A549 (cell line): Measurements from ENCODE around the gene GAS6. TPM values are rescaled to one million over a fixed set of nuclear protein-coding genes. Genes with fewer than 3 reads are reported as not detected.

Experiments used
- ATAC-seq, 2 experiments: fragments of 200-7000 bp in 1 of 2; fragments of >200 bp in 1 of 2; cut with Nextera tagmentation in 1 of 2; cut with Tn5 transposase in 1 of 2; 3 replicates each; pipeline versions ENCODE4 v1.8.0 to v1.9.1; 2018 to 2020; ENCODE audit warnings: mild to moderate bottlenecking in 1 of 2, moderate library complexity in 1 of 2
- CTCF ChIA-PET: fragments of 300-600 bp; sonication (Branson Sonifier 250); formaldehyde crosslinking; extraction: SDS; loops from one replicate; lab custom pipeline; 2021; ENCODE audit warnings: antibody characterized with exemption, inconsistent platforms; lab: Yijun Ruan, JAX
- POLR2A ChIA-PET: fragments of 350-600 bp; formaldehyde crosslinking; extraction: SDS; loops from one replicate; lab custom pipeline; 2021; ENCODE audit warnings: antibody characterized with exemption, inconsistent platforms; lab: Yijun Ruan, JAX
- DNase-seq, 2 experiments: peaks; one replicate each; pipeline versions ENCODE4 v3.0.0 to v3.0.0-alpha.2; 2011 to 2016; ENCODE audit warnings: low read depth in 1 of 2, low spot score in 1 of 2
- FAIRE-seq: peaks from 2 replicates; lab custom pipeline; 2011; peaks lifted over from hg19 to GRCh38; lab: Jason Lieb, UNC
- H3K27ac ChIP-seq, 2 experiments: fragments of >200 bp; sonication (Bioruptor Twin); formaldehyde crosslinking; 3 replicates each; pipeline ENCODE4 v1.5.1; 2016 to 2017
- H3K4me1 ChIP-seq: fragments of >200 bp; sonication (Bioruptor Twin); formaldehyde crosslinking; 3 replicates; pipeline ENCODE4 v1.6.1; 2016
- H3K4me2 ChIP-seq: fragments of >200 bp; sonication (Bioruptor Twin); formaldehyde crosslinking; 3 replicates; pipeline ENCODE4 v1.6.1; 2016
- H3K4me3 ChIP-seq: fragments of >200 bp; sonication (Bioruptor Twin); formaldehyde crosslinking; 3 replicates; pipeline ENCODE4 v1.5.1; 2016
- H3K9me3 ChIP-seq: fragments of >200 bp; sonication (Bioruptor Twin); formaldehyde crosslinking; 3 replicates; pipeline ENCODE4 v1.6.1; 2016
- CBX2 ChIP-seq: fragments of 200-600 bp; sonication (generic); IDR thresholded peaks from 2 replicates; pipeline ENCODE4 v1.6.1; 2016; ENCODE audit warnings: low read depth, mild to moderate bottlenecking, borderline replicate concordance
- CBX8 ChIP-seq: fragments of 200-600 bp; sonication (generic); IDR thresholded peaks from 2 replicates; pipeline ENCODE4 v1.6.1; 2016
- CHD4 ChIP-seq: fragments of 200-600 bp; sonication (generic); IDR thresholded peaks from 2 replicates; pipeline ENCODE4 v1.6.1; 2016; ENCODE audit warnings: antibody characterized with exemption, mild to moderate bottlenecking, borderline replicate concordance
- EHMT2 ChIP-seq: fragments of 200-600 bp; sonication (generic); IDR thresholded peaks from 2 replicates; pipeline ENCODE4 v1.6.1; 2016; ENCODE audit warnings: antibody characterized with exemption, low read depth, mild to moderate bottlenecking, moderate library complexity
- FOSL2 ChIP-seq, 2 experiments: fragments of 450-650 bp in 1 of 2; fragments of >200 bp in 1 of 2; sonication (Bioruptor Twin) in 1 of 2; formaldehyde crosslinking; IDR thresholded peaks; 2 replicates each; pipeline versions ENCODE4 v1.5.0 to v1.6.1; 2016 to 2020; ENCODE audit warnings: mild to moderate bottlenecking in 1 of 2, moderate library complexity in 1 of 2
- HOXB13 ChIP-seq: fragments of 250-450 bp; sonication (Bioruptor Pico); IDR thresholded peaks from 2 replicates; pipeline ENCODE4 v1.5.0; 2020; ENCODE audit warnings: low read depth, mild to moderate bottlenecking, moderate library complexity
- JUN ChIP-seq, 2 experiments: fragments of >200 bp; sonication (Bioruptor Twin); formaldehyde crosslinking; IDR thresholded peaks; 2 replicates in 1 of 2; 3 replicates in 1 of 2; pipeline ENCODE4 v1.6.1; 2016 to 2017
- JUNB ChIP-seq: fragments of >200 bp; sonication (Bioruptor Twin); formaldehyde crosslinking; IDR thresholded peaks from 2 replicates; pipeline ENCODE4 v1.6.1; 2016
- KDM1A ChIP-seq: fragments of 200-600 bp; sonication (generic); IDR thresholded peaks from 2 replicates; pipeline ENCODE4 v1.6.1; 2016; ENCODE audit warnings: low read depth, mild to moderate bottlenecking
- NR3C1 ChIP-seq: fragments of >200 bp; sonication (Bioruptor Twin); formaldehyde crosslinking; IDR thresholded peaks from 3 replicates; pipeline ENCODE4 v1.6.1; 2017
- PHF8 ChIP-seq: fragments of 200-600 bp; sonication (generic); IDR thresholded peaks from 2 replicates; pipeline ENCODE4 v1.6.1; 2016; ENCODE audit warnings: low read depth, mild to moderate bottlenecking, antibody characterized with exemption, moderate library complexity, borderline replicate concordance
- POLR2A ChIP-seq: IDR thresholded peaks from 2 replicates; pipeline ENCODE4 v1.6.1; 2012; ENCODE audit warnings: mild to moderate bottlenecking, low read length
- POLR2AphosphoS2 ChIP-seq: conservative IDR thresholded peaks from 2 replicates; pipeline ENCODE4 v1.6.1; 2012; ENCODE audit warnings: low read length, improper control_type of control experiment, inconsistent platforms
- ZNF302 ChIP-seq: fragments of 250-450 bp; sonication (Bioruptor Pico); IDR thresholded peaks from 2 replicates; pipeline ENCODE4 v1.9.0; 2021; ENCODE audit warnings: inconsistent platforms, mild to moderate bottlenecking, moderate library complexity
- WGBS: methylation state at CpG from one replicate; pipeline ENCODE4 v1.1.6; 2017; ENCODE audit errors: missing lambda C conversion rate; 5-methylcytosine and 5-hydroxymethylcytosine counted together
- polyA plus RNA-seq, 4 experiments: library from polyadenylated mRNA; depleted of rRNA in 3 of 4; stranded (reverse); fragments of >200 nt; fragmentation: RNase III in 1 of 4; extraction: RNeasy Plus Mini Kit Qiagen cat#74134 plus additional on column Dnase treatment in 1 of 4; gene quantifications; 2 replicates in 3 of 4; 3 replicates in 1 of 4; pipeline ENCODE4 v1.2.3, GENCODE V29; 2011 to 2017
- TF ChIP-seq, protein P1 (sequence below): fragments of >200 bp; sonication (Bioruptor Twin); formaldehyde crosslinking; IDR thresholded peaks from 3 replicates; pipeline ENCODE4 v1.5.1; 2016
- TF ChIP-seq, protein P2 (sequence below): IDR thresholded peaks from 2 replicates; pipeline ENCODE4 v1.6.1; 2012
- TF ChIP-seq, protein P3 (sequence below): fragments of 450-650 bp; IDR thresholded peaks from 2 replicates; pipeline ENCODE4 v1.6.1; 2014; ENCODE audit warnings: antibody characterized with exemption
- TF ChIP-seq, protein P4 (sequence below): fragments of 200-600 bp; sonication (generic); IDR thresholded peaks from 2 replicates; pipeline ENCODE4 v1.6.1; 2016; ENCODE audit warnings: antibody characterized with exemption, mild to moderate bottlenecking, moderate library complexity
- TF ChIP-seq, protein P5 (sequence below): fragments of >200 bp; sonication (Bioruptor Twin); formaldehyde crosslinking; IDR thresholded peaks from 2 replicates; pipeline ENCODE4 v1.6.1; 2016
- TF ChIP-seq, protein P6 (sequence below): IDR thresholded peaks from 2 replicates; pipeline ENCODE4 v1.6.1; 2012; ENCODE audit warnings: low read depth, borderline replicate concordance
- TF ChIP-seq, protein P7 (sequence below): fragments of 250-450 bp; sonication (Bioruptor Pico); IDR thresholded peaks from 2 replicates; pipeline ENCODE4 v1.5.0; 2020; ENCODE audit warnings: low read depth, mild to moderate bottlenecking, moderate library complexity
- TF ChIP-seq, protein P8 (sequence below): IDR thresholded peaks from 2 replicates; pipeline ENCODE4 v1.6.1; 2012

Gene GAS6
- polyA plus RNA-seq, 2 of the 4 experiments (the other 2 are of a cell fraction): 3.5 to 5.7 TPM

DNA sequence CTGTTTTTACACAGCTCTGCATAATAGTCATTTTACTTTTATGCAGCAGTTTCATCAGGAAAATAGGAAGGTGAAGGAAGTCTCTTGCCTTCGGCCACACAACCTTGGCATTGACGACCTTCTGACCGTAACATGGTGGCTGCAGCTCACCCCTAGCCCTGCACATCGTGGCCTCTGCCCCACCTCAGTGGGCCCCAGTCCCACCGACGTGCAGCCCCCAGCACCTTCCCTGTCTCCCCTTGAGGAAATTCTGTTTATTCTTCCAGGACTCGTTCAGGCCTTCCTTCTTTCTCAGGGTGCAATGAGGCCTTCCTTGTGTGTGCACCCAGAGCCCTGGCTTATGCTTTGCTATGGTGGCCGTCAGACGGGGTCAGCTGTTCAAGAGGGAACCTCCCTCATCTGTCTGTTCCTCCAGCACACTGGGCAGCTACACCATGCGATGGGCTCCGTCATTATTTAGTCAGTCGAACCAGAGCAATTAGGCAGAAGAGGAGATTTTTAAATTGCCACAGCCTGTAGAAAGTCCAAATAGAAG, 71.6 kb downstream of the GAS6 start:
- Histone ChIP-seq H3K9me3 (no peaks in the 10 kb centered on the region), H3K4me1 (no peaks in the 10 kb centered on the region), H3K4me3 (no peak overlapping the region), H3K27ac (no peak overlapping the region), H3K4me2 (no peak overlapping the region)
- ChIA-PET POLR2A (no interaction called here), CTCF (no interaction called here)
- ATAC-seq (no peak), DNase-seq (no peak), FAIRE-seq (no peak)
- WGBS: 41% methylated on average over 9 of the region's 12 CpGs
- TF ChIP-seq, protein P1, sequence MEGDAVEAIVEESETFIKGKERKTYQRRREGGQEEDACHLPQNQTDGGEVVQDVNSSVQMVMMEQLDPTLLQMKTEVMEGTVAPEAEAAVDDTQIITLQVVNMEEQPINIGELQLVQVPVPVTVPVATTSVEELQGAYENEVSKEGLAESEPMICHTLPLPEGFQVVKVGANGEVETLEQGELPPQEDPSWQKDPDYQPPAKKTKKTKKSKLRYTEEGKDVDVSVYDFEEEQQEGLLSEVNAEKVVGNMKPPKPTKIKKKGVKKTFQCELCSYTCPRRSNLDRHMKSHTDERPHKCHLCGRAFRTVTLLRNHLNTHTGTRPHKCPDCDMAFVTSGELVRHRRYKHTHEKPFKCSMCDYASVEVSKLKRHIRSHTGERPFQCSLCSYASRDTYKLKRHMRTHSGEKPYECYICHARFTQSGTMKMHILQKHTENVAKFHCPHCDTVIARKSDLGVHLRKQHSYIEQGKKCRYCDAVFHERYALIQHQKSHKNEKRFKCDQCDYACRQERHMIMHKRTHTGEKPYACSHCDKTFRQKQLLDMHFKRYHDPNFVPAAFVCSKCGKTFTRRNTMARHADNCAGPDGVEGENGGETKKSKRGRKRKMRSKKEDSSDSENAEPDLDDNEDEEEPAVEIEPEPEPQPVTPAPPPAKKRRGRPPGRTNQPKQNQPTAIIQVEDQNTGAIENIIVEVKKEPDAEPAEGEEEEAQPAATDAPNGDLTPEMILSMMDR: no peak
- TF ChIP-seq CBX8: no peak
- no peak for TF ChIP-seq PHF8
- TF ChIP-seq CBX2: no peak

DNA sequence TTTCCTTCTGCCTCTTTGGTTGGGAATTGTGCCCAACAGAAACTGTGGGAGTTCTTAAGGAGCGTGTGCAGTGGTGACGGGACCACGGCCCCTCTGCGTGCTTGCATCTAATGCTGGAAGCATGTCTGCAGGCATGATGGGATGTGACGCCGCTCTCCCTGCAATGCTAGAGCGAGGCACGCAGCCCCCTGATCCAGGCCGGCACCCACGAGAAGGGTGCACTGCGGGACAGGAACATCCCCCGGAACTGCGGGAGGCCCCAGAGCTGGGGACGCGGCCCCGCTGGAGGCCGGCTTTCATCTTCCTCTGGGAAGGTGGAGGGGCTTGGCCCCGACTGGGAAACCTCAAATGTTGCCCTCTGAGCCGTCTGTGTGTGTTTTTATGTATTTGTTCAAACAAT, 72.1 kb downstream of the GAS6 start:
- H3K4me2 ChIP-seq: no peak overlapping the region
- no peak overlapping the region for H3K27ac ChIP-seq
- WGBS: 68% methylated on average over 18 of the region's 19 CpGs
- no peaks in the 10 kb centered on the region for H3K9me3 ChIP-seq
- no peak overlapping the region for H3K4me3 ChIP-seq
- DNase-seq (no peak), FAIRE-seq (no peak), ATAC-seq (no peak)
- no peaks in the 10 kb centered on the region for H3K4me1 ChIP-seq
- CTCF ChIA-PET: no interaction called here
- TF ChIP-seq FOSL2 (IDR thresholded peaks at IDR 0.05) (no peak), FOSL2 (CRISPR knock-in tag; IDR thresholded peaks at IDR 0.05) (no peak), HOXB13 (CRISPR knock-in tag) (no peak), POLR2A (no peak), NR3C1 (no peak), KDM1A (no peak), EHMT2 (no peak), CHD4 (no peak), CBX8 (no peak), JUN (IDR thresholded peaks at IDR 0.05) (no peak), ZNF302 (CRISPR knock-in tag) (no peak), JUNB (no peak), POLR2AphosphoS2 (no peak)
- TF ChIP-seq, protein P2, sequence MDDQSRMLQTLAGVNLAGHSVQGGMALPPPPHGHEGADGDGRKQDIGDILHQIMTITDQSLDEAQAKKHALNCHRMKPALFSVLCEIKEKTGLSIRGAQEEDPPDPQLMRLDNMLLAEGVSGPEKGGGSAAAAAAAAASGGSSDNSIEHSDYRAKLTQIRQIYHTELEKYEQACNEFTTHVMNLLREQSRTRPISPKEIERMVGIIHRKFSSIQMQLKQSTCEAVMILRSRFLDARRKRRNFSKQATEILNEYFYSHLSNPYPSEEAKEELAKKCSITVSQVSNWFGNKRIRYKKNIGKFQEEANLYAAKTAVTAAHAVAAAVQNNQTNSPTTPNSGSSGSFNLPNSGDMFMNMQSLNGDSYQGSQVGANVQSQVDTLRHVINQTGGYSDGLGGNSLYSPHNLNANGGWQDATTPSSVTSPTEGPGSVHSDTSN: no peak
- TF ChIP-seq, protein P3, sequence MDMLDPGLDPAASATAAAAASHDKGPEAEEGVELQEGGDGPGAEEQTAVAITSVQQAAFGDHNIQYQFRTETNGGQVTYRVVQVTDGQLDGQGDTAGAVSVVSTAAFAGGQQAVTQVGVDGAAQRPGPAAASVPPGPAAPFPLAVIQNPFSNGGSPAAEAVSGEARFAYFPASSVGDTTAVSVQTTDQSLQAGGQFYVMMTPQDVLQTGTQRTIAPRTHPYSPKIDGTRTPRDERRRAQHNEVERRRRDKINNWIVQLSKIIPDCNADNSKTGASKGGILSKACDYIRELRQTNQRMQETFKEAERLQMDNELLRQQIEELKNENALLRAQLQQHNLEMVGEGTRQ: no peak
- TF ChIP-seq, protein P4, sequence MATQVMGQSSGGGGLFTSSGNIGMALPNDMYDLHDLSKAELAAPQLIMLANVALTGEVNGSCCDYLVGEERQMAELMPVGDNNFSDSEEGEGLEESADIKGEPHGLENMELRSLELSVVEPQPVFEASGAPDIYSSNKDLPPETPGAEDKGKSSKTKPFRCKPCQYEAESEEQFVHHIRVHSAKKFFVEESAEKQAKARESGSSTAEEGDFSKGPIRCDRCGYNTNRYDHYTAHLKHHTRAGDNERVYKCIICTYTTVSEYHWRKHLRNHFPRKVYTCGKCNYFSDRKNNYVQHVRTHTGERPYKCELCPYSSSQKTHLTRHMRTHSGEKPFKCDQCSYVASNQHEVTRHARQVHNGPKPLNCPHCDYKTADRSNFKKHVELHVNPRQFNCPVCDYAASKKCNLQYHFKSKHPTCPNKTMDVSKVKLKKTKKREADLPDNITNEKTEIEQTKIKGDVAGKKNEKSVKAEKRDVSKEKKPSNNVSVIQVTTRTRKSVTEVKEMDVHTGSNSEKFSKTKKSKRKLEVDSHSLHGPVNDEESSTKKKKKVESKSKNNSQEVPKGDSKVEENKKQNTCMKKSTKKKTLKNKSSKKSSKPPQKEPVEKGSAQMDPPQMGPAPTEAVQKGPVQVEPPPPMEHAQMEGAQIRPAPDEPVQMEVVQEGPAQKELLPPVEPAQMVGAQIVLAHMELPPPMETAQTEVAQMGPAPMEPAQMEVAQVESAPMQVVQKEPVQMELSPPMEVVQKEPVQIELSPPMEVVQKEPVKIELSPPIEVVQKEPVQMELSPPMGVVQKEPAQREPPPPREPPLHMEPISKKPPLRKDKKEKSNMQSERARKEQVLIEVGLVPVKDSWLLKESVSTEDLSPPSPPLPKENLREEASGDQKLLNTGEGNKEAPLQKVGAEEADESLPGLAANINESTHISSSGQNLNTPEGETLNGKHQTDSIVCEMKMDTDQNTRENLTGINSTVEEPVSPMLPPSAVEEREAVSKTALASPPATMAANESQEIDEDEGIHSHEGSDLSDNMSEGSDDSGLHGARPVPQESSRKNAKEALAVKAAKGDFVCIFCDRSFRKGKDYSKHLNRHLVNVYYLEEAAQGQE: no peak
- TF ChIP-seq, protein P5, sequence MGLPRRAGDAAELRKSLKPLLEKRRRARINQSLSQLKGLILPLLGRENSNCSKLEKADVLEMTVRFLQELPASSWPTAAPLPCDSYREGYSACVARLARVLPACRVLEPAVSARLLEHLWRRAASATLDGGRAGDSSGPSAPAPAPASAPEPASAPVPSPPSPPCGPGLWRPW: no peak
- TF ChIP-seq, protein P6, sequence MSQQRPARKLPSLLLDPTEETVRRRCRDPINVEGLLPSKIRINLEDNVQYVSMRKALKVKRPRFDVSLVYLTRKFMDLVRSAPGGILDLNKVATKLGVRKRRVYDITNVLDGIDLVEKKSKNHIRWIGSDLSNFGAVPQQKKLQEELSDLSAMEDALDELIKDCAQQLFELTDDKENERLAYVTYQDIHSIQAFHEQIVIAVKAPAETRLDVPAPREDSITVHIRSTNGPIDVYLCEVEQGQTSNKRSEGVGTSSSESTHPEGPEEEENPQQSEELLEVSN: no peak
- TF ChIP-seq, protein P7, sequence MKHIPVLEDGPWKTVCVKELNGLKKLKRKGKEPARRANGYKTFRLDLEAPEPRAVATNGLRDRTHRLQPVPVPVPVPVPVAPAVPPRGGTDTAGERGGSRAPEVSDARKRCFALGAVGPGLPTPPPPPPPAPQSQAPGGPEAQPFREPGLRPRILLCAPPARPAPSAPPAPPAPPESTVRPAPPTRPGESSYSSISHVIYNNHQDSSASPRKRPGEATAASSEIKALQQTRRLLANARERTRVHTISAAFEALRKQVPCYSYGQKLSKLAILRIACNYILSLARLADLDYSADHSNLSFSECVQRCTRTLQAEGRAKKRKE (CRISPR knock-in tag): no peak
- TF ChIP-seq, protein P8, sequence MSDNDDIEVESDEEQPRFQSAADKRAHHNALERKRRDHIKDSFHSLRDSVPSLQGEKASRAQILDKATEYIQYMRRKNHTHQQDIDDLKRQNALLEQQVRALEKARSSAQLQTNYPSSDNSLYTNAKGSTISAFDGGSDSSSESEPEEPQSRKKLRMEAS: no peak
- POLR2A ChIA-PET: no interaction called here
